Heart left ventricle (tissue), 13 donors: ENCODE results near the gene MTF1.

ENCODE experiments used
- POLR2A ChIP-seq, 2 donors: fragments of 450-650 bp; IDR thresholded peaks; one replicate each; pipeline ENCODE4 v1.6.1; 2017; ENCODE audit warnings: antibody characterized with exemption in 2 of 2, mild to moderate bottlenecking in 2 of 2, moderate library complexity in 2 of 2
- TF ChIP-seq, protein P1 (sequence below), 12 donors: fragments of 200-600 bp; sonication (generic) in 4 of 12; IDR thresholded peaks; one replicate each; pipeline versions ENCODE4 v1.5.0 to v1.8.0; 2018 to 2022; ENCODE audit warnings: antibody characterized with exemption in 12 of 12, mild to moderate bottlenecking in 5 of 12
- donor health status: ischemic (EF 13 %, LVEDD 7.1; RV severe dilation, severe dysfunction).
- donor health status: DM: no; HTN: yes; CAD: no.
- donor health status: DM: no; HTN: no; CAD: no.
- donor health status: ischemic (EF 25% LVEDD 6.9; RV normal size, moderate dysfunction).
- donor health status: ischemic (EF 25% LVEDD 5.7; RV mildly dilated, moderate dysfunction).
- donor health status: ischemic (EF 35%, LVEDD 5.7; RV mildly dilated, moderate dysfunction).
- donor health status: nonischemic (EF 11% LVEDD 7.7; RV severe dilation, severe dysfunction).
- donor health status: DM: yes; HTN: yes; CAD: no.
- donor health status: PGD.
- donor health status: ischemic (EF 29% LVEDD 5.4; RV normal size, mild dysfunction).
- donor health status: nonischemic (EF 23%, LVEDD 6.1; RV moderate dilation, normal function).

DNA sequence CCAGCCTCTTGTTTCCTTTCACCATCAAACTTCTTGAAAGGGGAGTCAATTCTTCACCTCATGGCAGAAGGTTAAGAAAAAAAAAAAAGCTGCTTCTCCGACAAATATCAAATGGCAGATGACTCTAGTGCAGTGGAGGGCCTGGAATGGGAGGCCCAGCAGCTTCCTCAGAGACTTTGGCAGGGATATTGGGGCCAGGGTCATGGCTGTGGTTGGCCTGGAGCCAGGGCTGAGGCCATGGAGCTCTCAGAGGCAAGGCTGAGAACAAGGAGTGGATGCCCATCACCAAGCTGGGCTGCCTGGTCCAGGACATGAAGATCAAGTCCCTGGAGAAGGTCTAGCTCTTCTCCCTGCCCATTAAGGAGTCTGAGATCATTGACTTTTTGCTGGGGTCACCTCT is 18.7 kb downstream of the MTF1 start:
- TF ChIP-seq, protein P1, sequence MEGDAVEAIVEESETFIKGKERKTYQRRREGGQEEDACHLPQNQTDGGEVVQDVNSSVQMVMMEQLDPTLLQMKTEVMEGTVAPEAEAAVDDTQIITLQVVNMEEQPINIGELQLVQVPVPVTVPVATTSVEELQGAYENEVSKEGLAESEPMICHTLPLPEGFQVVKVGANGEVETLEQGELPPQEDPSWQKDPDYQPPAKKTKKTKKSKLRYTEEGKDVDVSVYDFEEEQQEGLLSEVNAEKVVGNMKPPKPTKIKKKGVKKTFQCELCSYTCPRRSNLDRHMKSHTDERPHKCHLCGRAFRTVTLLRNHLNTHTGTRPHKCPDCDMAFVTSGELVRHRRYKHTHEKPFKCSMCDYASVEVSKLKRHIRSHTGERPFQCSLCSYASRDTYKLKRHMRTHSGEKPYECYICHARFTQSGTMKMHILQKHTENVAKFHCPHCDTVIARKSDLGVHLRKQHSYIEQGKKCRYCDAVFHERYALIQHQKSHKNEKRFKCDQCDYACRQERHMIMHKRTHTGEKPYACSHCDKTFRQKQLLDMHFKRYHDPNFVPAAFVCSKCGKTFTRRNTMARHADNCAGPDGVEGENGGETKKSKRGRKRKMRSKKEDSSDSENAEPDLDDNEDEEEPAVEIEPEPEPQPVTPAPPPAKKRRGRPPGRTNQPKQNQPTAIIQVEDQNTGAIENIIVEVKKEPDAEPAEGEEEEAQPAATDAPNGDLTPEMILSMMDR (IDR thresholded peaks at IDR 0.05): no peak
- TF ChIP-seq POLR2A (IDR thresholded peaks at IDR 0.05): no peak
